Activated CD4-positive, alpha-beta T cell treated with anti-CD3 and anti-CD28 coated beads, Interleukin-2, amount 50 U/mL, for 24 hours (primary cell): ENCODE results near the gene TEX13B.

Source experiments
- DNase-seq, 2 donors: peaks; one replicate each; pipeline ENCODE4 v3.0.0-alpha.2; 2020; ENCODE audit warnings: low read depth in 1 of 2, low spot score in 1 of 2

The TEX13B gene

GRCh38 chrX:107936434-107936730 is 45.8 kb downstream of the TEX13B start:
- DNase-seq = no peak

DNA sequence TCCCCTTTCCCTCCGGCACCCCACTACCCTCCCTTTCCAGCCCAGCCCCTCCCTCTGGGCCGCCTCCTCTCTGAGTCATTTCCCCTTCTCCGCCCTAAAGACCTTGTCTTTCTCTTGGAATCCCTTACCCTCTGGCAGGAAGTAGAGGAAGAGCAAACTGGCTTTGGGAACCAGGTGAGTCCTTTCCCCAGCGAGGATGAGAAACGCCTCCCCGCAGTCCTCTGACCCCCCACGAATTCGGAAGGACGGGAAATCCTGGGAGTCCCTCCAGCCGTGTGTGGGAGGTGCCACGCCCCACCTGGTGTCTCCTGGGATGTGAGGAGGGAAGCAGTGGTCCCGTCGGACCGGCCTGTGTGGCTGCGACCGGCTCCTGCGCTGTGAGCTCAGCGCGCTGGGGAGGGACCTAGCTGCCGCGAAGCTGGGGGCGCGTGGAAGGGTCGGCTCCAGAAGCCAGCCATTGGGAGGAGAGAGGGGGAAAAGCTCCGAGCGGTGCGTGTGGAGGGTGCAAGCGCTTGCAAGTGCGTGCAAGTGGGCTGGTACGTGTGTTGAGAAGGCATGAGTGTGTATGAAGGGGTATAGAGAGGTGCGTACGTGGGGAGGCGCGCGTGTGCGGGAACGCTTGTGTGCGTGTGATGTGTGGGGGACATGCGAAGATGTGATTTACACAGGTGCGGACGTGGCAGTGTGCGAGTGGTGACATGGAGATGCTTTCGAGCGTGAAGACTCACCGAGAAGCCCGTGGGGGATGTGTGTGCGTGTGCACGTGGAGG is 46.3 kb downstream of the TEX13B start:
- DNase-seq = no peak

- no peak for DNase-seq
Observed at GRCh38 chrX:107935200-107935599, 47.0 kb downstream of the TEX13B start.

DNA sequence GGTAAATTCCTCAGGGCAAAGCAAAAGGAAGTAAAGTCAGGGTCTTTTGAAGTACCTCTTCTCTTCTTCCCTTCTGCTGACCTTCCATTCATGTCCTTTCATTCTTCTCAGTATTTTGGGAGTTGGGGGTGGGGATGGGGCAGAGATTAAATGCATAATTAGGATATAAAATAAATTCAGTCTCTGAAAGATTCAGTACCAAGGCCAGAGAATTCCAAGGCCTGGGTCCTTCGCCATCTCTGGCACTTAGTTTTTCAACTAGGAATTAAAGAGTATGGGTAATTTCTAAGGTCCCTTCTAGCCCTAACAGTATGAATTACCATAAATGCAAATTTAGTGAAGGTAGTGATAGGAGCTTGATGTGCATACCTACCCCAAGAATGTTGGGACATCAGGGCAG is 47.9 kb downstream of the TEX13B start:
- DNase-seq = no peak
